SU-DHL-6 (cell line): ENCODE results near the gene SLC22A1.
"Not testable (repeated sequence)": the region's sequence is repeated elsewhere in the genome, so short reads cannot be mapped to it uniquely, and the experiment has no call there.

Experiments used
- H2AFZ ChIP-seq: fragments of 200-600 bp; sonication (generic); 2 replicates; pipeline ENCODE4 v1.6.1; 2014; ENCODE audit warnings: low read depth, mild to moderate bottlenecking, moderate library complexity, mixed read lengths, antibody characterized with exemption, low read length; ENCODE audit not compliant: severe bottlenecking
- H3F3A ChIP-seq: fragments of 200-600 bp; shearing (Covaris generic); 2 replicates; pipeline ENCODE4 v1.6.0; 2016; ENCODE audit warnings: antibody characterized with exemption, mild to moderate bottlenecking; ENCODE audit not compliant: insufficient read depth
- H3K27ac ChIP-seq: fragments of 200-600 bp; sonication (generic); 2 replicates; pipeline ENCODE4 v1.5.1; 2016; ENCODE audit warnings: low read depth, mild to moderate bottlenecking, low read length, moderate library complexity, mixed read lengths
- H3K27me3 ChIP-seq: fragments of 200-600 bp; sonication (generic), shearing (Covaris generic); 2 replicates; pipeline ENCODE4 v1.6.0; 2014; ENCODE audit warnings: mild to moderate bottlenecking, low read length
- H3K36me3 ChIP-seq: fragments of 200-600 bp; sonication (generic); 2 replicates; pipeline ENCODE4 v1.6.1; 2014; ENCODE audit warnings: mild to moderate bottlenecking, low read length, mixed read lengths
- H3K4me2 ChIP-seq: fragments of 300-600, 200-600 bp; shearing (Covaris generic), sonication (generic); 2 replicates; pipeline ENCODE4 v1.6.0; 2014; ENCODE audit warnings: low read length, low read depth, mild to moderate bottlenecking; ENCODE audit not compliant: poor library complexity, severe bottlenecking
- H3K4me3 ChIP-seq: fragments of 200-600 bp; sonication (generic); 2 replicates; pipeline ENCODE4 v1.5.1; 2014; ENCODE audit warnings: antibody characterized with exemption, low read length, mild to moderate bottlenecking, mixed read lengths; ENCODE audit not compliant: insufficient read depth, poor library complexity, severe bottlenecking
- H3K79me2 ChIP-seq: fragments of 200-600 bp; sonication (generic); 2 replicates; pipeline ENCODE4 v1.6.1; 2014; ENCODE audit warnings: mild to moderate bottlenecking, low read length, moderate library complexity; ENCODE audit not compliant: insufficient read depth
- H3K9ac ChIP-seq: fragments of 200-600 bp; sonication (generic); 2 replicates; pipeline ENCODE4 v1.7.0; 2014; ENCODE audit warnings: mild to moderate bottlenecking, low read length
- H3K9me2 ChIP-seq: fragments of 200-600 bp; sonication (generic); replicated peaks from 2 replicates; pipeline ENCODE4 v1.6.1; 2014; ENCODE audit warnings: low read length; ENCODE audit not compliant: insufficient read depth
- H3K9me3 ChIP-seq: fragments of 200-600 bp; sonication (generic); 2 replicates; pipeline ENCODE4 v1.6.1; 2014; ENCODE audit warnings: low read length, mixed read lengths; ENCODE audit not compliant: insufficient read depth
- H4K20me1 ChIP-seq: fragments of 200-600 bp; sonication (generic); 2 replicates; pipeline ENCODE4 v1.6.1; 2014; ENCODE audit warnings: low read depth, mild to moderate bottlenecking, antibody characterized with exemption, low read length, moderate library complexity, mixed read lengths
- CTCF ChIP-seq: fragments of 200-600 bp; sonication (generic); IDR thresholded peaks from one replicate; pipeline ENCODE4 v1.5.1; 2017; ENCODE audit warnings: antibody characterized with exemption, mild to moderate bottlenecking, low read length, moderate library complexity; ENCODE audit not compliant: insufficient read depth, poor library complexity, severe bottlenecking
- EZH2phosphoT487 ChIP-seq: fragments of 200-600 bp; sonication (generic), shearing (Covaris generic); conservative IDR thresholded peaks from 2 replicates; pipeline ENCODE4 v1.6.1; 2018; ENCODE audit warnings: mild to moderate bottlenecking, antibody characterized with exemption, low read length, moderate library complexity, mixed read lengths

SLC22A1 gene

GRCh38 chr6:160122744-160123143 lies 1.1 kb downstream of the SLC22A1 start:
- H3K9ac ChIP-seq = no peak overlapping the region
- H3K79me2 ChIP-seq = no peaks in the 10 kb centered on the region
- H3K36me3 ChIP-seq = no peaks in the 10 kb centered on the region
- TF ChIP-seq CTCF (no peak), EZH2phosphoT487 (no peak)
- H3F3A ChIP-seq = no peaks in the 10 kb centered on the region
- H3K27me3 ChIP-seq = no peaks in the 10 kb centered on the region
- H3K4me2 ChIP-seq = no peak overlapping the region
- H3K27ac ChIP-seq = no peak overlapping the region
- H4K20me1 ChIP-seq = no peaks in the 10 kb centered on the region
- no peak overlapping the region for H3K4me3 ChIP-seq
- H2AFZ ChIP-seq = no peak overlapping the region
- H3K9me3 ChIP-seq = peaks cover 8% of the 10 kb centered on the region; the same call in 1 of the 2 replicates
- H3K9me2 ChIP-seq = no peaks in the 10 kb centered on the region

- H3K79me2 ChIP-seq = no peaks in the 10 kb centered on the region
These were observed 2.4 kb downstream of the SLC22A1 start for GRCh38 chr6:160124007-160124406.

GRCh38 chr6:160124605-160125004 lies 3.0 kb downstream of the SLC22A1 start:
- TF ChIP-seq CTCF (no peak), EZH2phosphoT487 (no peak)
- H3K9ac ChIP-seq = no peak overlapping the region
- no peak overlapping the region for H3K4me2 ChIP-seq
- H3K9me3 ChIP-seq = no peaks in the 10 kb centered on the region
- no peaks in the 10 kb centered on the region for H3K9me2 ChIP-seq
- no peak overlapping the region for H2AFZ ChIP-seq
- no peak overlapping the region for H3K4me3 ChIP-seq
- no peaks in the 10 kb centered on the region for H4K20me1 ChIP-seq
- no peaks in the 10 kb centered on the region for H3K79me2 ChIP-seq
- H3K27ac ChIP-seq = no peak overlapping the region
- H3K27me3 ChIP-seq = no peaks in the 10 kb centered on the region
- no peaks in the 10 kb centered on the region for H3K36me3 ChIP-seq
- no peaks in the 10 kb centered on the region for H3F3A ChIP-seq

More at GRCh38 chr6:160124007-160124406, 2.4 kb downstream of the SLC22A1 start:
- no peaks in the 10 kb centered on the region for H3K9me3 ChIP-seq
- H3K4me2 ChIP-seq = no peak overlapping the region
- H3K4me3 ChIP-seq = no peak overlapping the region
- no peak overlapping the region for H3K27ac ChIP-seq
- TF ChIP-seq CTCF = no peak
- no peak overlapping the region for H3K9ac ChIP-seq
- no peak overlapping the region for H2AFZ ChIP-seq
- no peaks in the 10 kb centered on the region for H3K27me3 ChIP-seq
- H3F3A ChIP-seq = no peaks in the 10 kb centered on the region
- H4K20me1 ChIP-seq = no peaks in the 10 kb centered on the region
- no peaks in the 10 kb centered on the region for H3K9me2 ChIP-seq
- H3K36me3 ChIP-seq = no peaks in the 10 kb centered on the region

GRCh38 chr6:160125105-160125504 lies 3.5 kb downstream of the SLC22A1 start:
- H3F3A ChIP-seq, H3K9ac ChIP-seq, H3K9me2 ChIP-seq: not testable (repeated sequence)

More at GRCh38 chr6:160125105-160125504, 3.5 kb downstream of the SLC22A1 start:
- not testable (repeated sequence) for H3K9me3 ChIP-seq, H3K27me3 ChIP-seq, H2AFZ ChIP-seq, H3K4me3 ChIP-seq, H3K27ac ChIP-seq, H4K20me1 ChIP-seq, H3K79me2 ChIP-seq, H3K4me2 ChIP-seq, H3K36me3 ChIP-seq
